ENCODE results near the gene HIP1.

DNA sequence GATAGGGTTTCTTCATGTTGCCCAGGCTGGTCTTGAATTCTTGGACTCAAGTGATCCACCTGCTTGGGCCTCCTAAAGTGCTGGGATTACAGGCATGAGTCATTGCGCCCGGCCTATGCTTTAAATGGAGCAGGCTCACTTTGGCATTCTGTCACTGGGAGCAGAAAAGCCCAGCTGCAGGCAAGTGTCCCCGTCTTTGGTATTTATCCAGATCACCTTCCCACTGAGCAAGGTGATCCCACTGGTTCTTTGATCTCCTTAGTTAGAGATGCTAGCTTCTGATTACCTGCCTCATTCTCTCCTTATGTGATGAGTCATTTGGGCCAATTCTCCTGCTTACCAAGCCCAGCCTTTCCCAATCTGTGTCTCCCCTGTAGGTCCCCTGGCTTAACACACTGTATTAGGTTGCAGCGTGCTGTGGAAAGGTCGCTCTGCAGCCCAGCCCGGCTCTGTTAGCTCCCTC, 207.4 kb downstream of the HIP1 start:
- TF ChIP-seq, protein P1, sequence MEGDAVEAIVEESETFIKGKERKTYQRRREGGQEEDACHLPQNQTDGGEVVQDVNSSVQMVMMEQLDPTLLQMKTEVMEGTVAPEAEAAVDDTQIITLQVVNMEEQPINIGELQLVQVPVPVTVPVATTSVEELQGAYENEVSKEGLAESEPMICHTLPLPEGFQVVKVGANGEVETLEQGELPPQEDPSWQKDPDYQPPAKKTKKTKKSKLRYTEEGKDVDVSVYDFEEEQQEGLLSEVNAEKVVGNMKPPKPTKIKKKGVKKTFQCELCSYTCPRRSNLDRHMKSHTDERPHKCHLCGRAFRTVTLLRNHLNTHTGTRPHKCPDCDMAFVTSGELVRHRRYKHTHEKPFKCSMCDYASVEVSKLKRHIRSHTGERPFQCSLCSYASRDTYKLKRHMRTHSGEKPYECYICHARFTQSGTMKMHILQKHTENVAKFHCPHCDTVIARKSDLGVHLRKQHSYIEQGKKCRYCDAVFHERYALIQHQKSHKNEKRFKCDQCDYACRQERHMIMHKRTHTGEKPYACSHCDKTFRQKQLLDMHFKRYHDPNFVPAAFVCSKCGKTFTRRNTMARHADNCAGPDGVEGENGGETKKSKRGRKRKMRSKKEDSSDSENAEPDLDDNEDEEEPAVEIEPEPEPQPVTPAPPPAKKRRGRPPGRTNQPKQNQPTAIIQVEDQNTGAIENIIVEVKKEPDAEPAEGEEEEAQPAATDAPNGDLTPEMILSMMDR (IDR thresholded peaks at IDR 0.05) = no peak
- TF ChIP-seq POLR2AphosphoS5 (IDR thresholded peaks at IDR 0.05; ENCODE audit: insufficient read depth in 1 of 2, low read depth in 1 of 2) = no peak
- no peak for TF ChIP-seq POLR2A (IDR thresholded peaks at IDR 0.05)
